Upper lobe of left lung (tissue), 6 donors: ENCODE data around the gene TFF3. TPM values are rescaled to one million over a fixed set of nuclear protein-coding genes. Genes with fewer than 3 reads are reported as not detected.

Experiments
- ATAC-seq, 2 donors: fragments of 200-7000 bp; cut with Tn5 transposase; one replicate each; pipeline ENCODE4 v1.9.1; 2022; ENCODE audit warnings: mild to moderate bottlenecking in 2 of 2, moderate library complexity in 2 of 2; ENCODE audit not compliant: low FRiP score in 2 of 2
- DNase-seq, 2 donors: peaks; one replicate each; pipeline ENCODE4 v3.0.0-alpha.2; 2019 to 2020
- H3K27ac ChIP-seq, 4 donors: fragments of 200-600 bp; sonication (generic); one replicate each; pipeline ENCODE4 v1.5.1; 2016 to 2019
- H3K27me3 ChIP-seq, 4 donors: fragments of 200-600 bp; sonication (generic); one replicate each; pipeline ENCODE4 v1.5.1; 2017 to 2019
- H3K36me3 ChIP-seq, 4 donors: fragments of 200-600 bp; sonication (generic); one replicate each; pipeline ENCODE4 v1.5.1; 2016 to 2019
- H3K4me1 ChIP-seq, 4 donors: fragments of 200-600 bp; sonication (generic); one replicate each; pipeline ENCODE4 v1.5.1; 2018 to 2019
- H3K4me3 ChIP-seq, 4 donors: fragments of 200-600 bp; sonication (generic); one replicate each; pipeline ENCODE4 v1.5.1; 2017 to 2019; ENCODE audit warnings: mild to moderate bottlenecking in 2 of 4, moderate library complexity in 1 of 4
- H3K9me3 ChIP-seq, 4 donors: fragments of 200-600 bp; sonication (generic); one replicate each; pipeline ENCODE4 v1.5.1; 2018 to 2019
- CTCF ChIP-seq, 6 experiments: fragments of 450-650 bp in 4 of 6; fragments of 200-600 bp in 2 of 6; sonication (generic) in 2 of 6; IDR thresholded peaks; one replicate each; pipeline ENCODE4 v1.5.1; 2016 to 2019; ENCODE audit warnings: antibody characterized with exemption in 6 of 6
- EP300 ChIP-seq, 4 donors: sonication (generic); formaldehyde crosslinking; IDR thresholded peaks; one replicate each; pipeline ENCODE4 v1.5.1; 2017; ENCODE audit warnings: antibody characterized with exemption in 4 of 4, control low read depth in 2 of 4
- POLR2A ChIP-seq, 4 donors: fragments of 450-650 bp; IDR thresholded peaks; one replicate each; pipeline ENCODE4 v1.5.1; 2016 to 2017; ENCODE audit warnings: antibody characterized with exemption in 4 of 4, mild to moderate bottlenecking in 2 of 4
- POLR2AphosphoS5 ChIP-seq, 2 donors: sonication (generic); formaldehyde crosslinking; IDR thresholded peaks; one replicate each; pipeline ENCODE4 v1.5.1; 2017; ENCODE audit warnings: antibody characterized with exemption in 2 of 2
- WGBS, 2 donors: methylation state at CpG; one replicate each; pipeline ENCODE4 v1.1.5; 2017 to 2018; 5-methylcytosine and 5-hydroxymethylcytosine counted together
- total RNA-seq, 6 donors: library from RNA; depleted of rRNA in 4 of 6; stranded (reverse); fragments of >200 nt in 4 of 6; gene quantifications; one replicate each; pipeline versions ENCODE4 v1.1.0 to v1.2.1, GENCODE V29; 2016 to 2021
- donor health status: DM: no; HTN: no; CAD: no; lungs with moderate emphysema.
- donor health status: DM: no; HTN: yes; CAD: no; lungs with severe emphysema.

The TFF3 gene
- total RNA-seq, 6 donors from 2014 or later: 5.9 to 21.5 (median 18.2) TPM

- ATAC-seq (no peak), DNase-seq (peak in 1 of 2 donors; percentile 79)
- H3K36me3 ChIP-seq: peaks cover 0 to 34% (median 16%) of the 10 kb centered on the region in 4 donors
- H3K9me3 ChIP-seq: no peaks in the 10 kb centered on the region
- H3K27ac ChIP-seq: peak overlapping the region in 1 of 4 donors; percentile 47
- WGBS, 2 donors: 71% methylated on average over 11 to 26 of the region's 29 CpGs
- H3K4me3 ChIP-seq: no peak overlapping the region
- TF ChIP-seq EP300 (IDR thresholded peaks at IDR 0.05) (no peak), CTCF (IDR thresholded peaks at IDR 0.05) (no peak), POLR2A (IDR thresholded peaks at IDR 0.05) (no peak), POLR2AphosphoS5 (IDR thresholded peaks at IDR 0.05) (no peak)
- peaks cover 12 to 18% (median 16%) of the 10 kb centered on the region in 4 donors for H3K4me1 ChIP-seq
- H3K27me3 ChIP-seq: no peaks in the 10 kb centered on the region
Observed at GRCh38 chr21:42272984-42273600, 42.1 kb downstream of the TFF3 start.

DNA sequence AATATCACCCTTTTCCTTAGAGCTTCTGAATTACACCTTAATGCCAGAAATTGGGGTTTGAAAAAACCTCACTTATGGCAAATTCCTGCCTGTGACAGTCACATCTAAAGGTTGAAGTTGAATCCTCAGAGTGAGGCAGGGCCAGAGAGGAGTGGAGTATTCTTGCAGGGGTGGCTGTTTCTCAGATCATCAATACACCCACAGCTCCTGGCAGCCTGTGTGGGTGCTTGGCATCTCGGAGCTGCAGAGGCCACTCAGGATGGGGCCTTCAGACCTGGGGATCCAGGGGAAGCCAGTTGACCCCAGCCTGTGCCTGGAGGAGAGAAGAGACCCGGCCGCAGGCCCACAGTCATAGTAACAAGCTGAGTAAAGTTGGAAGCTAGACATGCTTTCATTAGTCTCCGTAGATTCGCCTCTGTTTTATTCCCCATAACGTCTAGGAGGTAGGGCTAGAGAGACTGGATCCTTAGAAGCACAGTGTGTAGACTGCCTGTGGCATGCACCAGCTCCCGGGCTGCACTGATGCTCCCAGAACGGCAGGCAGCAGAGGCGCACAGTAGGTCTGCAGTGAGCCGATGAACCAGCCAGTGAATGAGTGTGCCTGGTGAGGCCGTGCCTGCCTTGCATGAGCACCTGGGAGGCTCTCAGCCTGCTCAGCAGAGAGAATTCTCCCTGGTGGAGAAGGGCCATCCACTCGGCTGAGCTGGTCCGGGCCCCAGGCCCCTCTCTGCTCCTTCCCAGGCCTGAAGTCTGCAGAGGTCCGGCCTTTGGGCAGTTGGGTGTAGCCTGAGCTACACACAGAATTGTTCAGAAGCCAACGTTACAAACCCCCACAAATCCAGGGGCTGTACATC lies 42.9 kb downstream of the TFF3 start:
- ATAC-seq: no peak
- Histone ChIP-seq H3K27ac (peak overlapping the region in 1 of 4 donors; percentile 47), H3K9me3 (no peaks in the 10 kb centered on the region), H3K36me3 (peaks cover 0 to 32% (median 16%) of the 10 kb centered on the region in 4 donors), H3K4me3 (no peak overlapping the region), H3K4me1 (peaks cover 18 to 25% (median 20%) of the 10 kb centered on the region in 4 donors), H3K27me3 (no peaks in the 10 kb centered on the region)
- no peak for DNase-seq
- WGBS, 2 donors: 85 to 91% methylated on average over 10 to 15 of the region's 15 CpGs
- TF ChIP-seq POLR2A (IDR thresholded peaks at IDR 0.05): no peak
- peak in 1 of 2 donors; percentile 15 for TF ChIP-seq POLR2AphosphoS5 (IDR thresholded peaks at IDR 0.05)

DNA sequence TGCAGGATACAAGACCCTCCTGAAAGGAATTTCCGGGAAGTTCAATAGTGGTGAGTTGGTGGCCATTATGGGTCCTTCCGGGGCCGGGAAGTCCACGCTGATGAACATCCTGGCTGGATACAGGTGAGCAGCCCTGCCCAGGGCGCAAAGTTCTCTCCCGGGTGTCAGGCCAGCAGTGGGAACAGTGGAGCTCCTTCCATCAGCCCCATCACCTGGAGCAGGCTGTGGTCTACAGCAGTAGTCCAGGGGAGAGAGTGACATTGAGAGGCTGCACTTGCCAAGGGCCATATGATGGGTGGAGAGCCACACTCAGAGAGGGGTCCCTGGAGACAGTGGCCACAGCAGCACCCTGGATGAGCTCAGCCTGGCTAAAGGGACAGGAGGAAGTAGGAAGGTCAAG lies 44.1 kb downstream of the TFF3 start:
- H3K27ac ChIP-seq: no peak overlapping the region
- ATAC-seq: no peak
- TF ChIP-seq POLR2AphosphoS5 (IDR thresholded peaks at IDR 0.05) (no peak), CTCF (IDR thresholded peaks at IDR 0.05) (no peak), EP300 (IDR thresholded peaks at IDR 0.05) (no peak), POLR2A (IDR thresholded peaks at IDR 0.05) (no peak)

GRCh38 chr21:42269386-42269785 lies 45.8 kb downstream of the TFF3 start:
- no peaks in the 10 kb centered on the region for H3K27me3 ChIP-seq
- H3K36me3 ChIP-seq: peaks cover 0 to 11% (median 4%) of the 10 kb centered on the region in 4 donors
- DNase-seq (no peak), ATAC-seq (peak in 1 of 2 donors; percentile 35)
- no peaks in the 10 kb centered on the region for H3K9me3 ChIP-seq
- peak overlapping the region in 2 of 4 donors; percentile 54 to 66 for H3K27ac ChIP-seq
- 58 to 65% methylated on average over 10 of the region's 10 CpGs for WGBS, 2 donors
- TF ChIP-seq EP300 (IDR thresholded peaks at IDR 0.05) (no peak), CTCF (IDR thresholded peaks at IDR 0.05) (no peak), POLR2AphosphoS5 (IDR thresholded peaks at IDR 0.05) (peak; percentile 19 to 32)
- no peak overlapping the region for H3K4me3 ChIP-seq
- H3K4me1 ChIP-seq: peaks cover 18 to 32% (median 26%) of the 10 kb centered on the region in 4 donors

More for the DNA sequence above, 44.1 kb downstream of the TFF3 start:
- Histone ChIP-seq H3K4me3 (no peak overlapping the region), H3K9me3 (no peaks in the 10 kb centered on the region), H3K36me3 (peaks cover 0 to 24% (median 11%) of the 10 kb centered on the region in 4 donors), H3K27me3 (no peaks in the 10 kb centered on the region), H3K4me1 (peaks cover 18 to 25% (median 20%) of the 10 kb centered on the region in 4 donors)
- DNase-seq: no peak
- 94 to 97% methylated on average over 6 of the region's 6 CpGs for WGBS, 2 donors

DNA sequence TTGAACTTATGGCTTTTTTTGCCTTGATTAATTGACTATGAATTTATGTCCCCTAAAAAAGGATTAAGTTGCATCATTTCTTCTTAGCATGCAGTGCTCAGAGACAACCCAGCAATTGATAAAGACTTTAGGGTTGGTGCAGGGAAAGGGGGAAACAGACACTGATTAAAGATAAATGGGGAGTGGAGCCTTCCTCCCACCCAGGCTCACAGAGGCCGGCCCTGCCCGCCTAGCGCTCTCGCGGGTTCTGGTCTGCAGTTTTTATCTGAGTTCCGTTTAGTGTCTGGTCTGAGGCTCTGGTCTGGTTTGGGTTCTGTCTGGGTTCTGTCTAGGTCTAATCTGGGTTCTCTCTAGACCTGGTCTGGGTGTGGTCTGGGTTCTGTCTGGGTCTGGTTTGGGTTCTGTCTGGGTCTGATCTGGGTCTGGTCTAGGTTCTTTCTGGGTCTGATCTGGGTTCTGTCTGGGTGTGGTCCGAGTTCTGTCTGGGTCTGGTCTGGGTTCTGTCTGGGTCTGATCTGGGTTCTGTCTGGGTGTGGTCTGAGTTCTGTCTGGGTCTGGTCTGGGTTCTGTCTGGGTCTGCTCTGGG lies 48.1 kb downstream of the TFF3 start:
- Histone ChIP-seq H3K36me3 (no peaks in the 10 kb centered on the region), H3K4me3 (no peak overlapping the region), H3K27ac (no peak overlapping the region), H3K9me3 (no peaks in the 10 kb centered on the region), H3K4me1 (peaks cover 39 to 52% (median 49%) of the 10 kb centered on the region in 4 donors), H3K27me3 (no peaks in the 10 kb centered on the region)
- ATAC-seq (no peak), DNase-seq (no peak)
- TF ChIP-seq POLR2A (IDR thresholded peaks at IDR 0.05): no peak
- TF ChIP-seq POLR2AphosphoS5 (IDR thresholded peaks at IDR 0.05): no peak
- WGBS, 2 donors: 78 to 82% methylated on average over 7 of the region's 7 CpGs
